A549 (cell line): ENCODE data around the gene ENOX2. TPM values are rescaled to one million over a fixed set of nuclear protein-coding genes. Genes with fewer than 3 reads are reported as not detected.

Experiments
- ATAC-seq, 2 experiments: fragments of 200-7000 bp in 1 of 2; fragments of >200 bp in 1 of 2; cut with Nextera tagmentation in 1 of 2; cut with Tn5 transposase in 1 of 2; 3 replicates each; pipeline versions ENCODE4 v1.8.0 to v1.9.1; 2018 to 2020; ENCODE audit warnings: mild to moderate bottlenecking in 1 of 2, moderate library complexity in 1 of 2
- CTCF ChIA-PET: fragments of 300-600 bp; sonication (Branson Sonifier 250); formaldehyde crosslinking; extraction: SDS; loops from one replicate; lab custom pipeline; 2021; ENCODE audit warnings: antibody characterized with exemption, inconsistent platforms; lab: Yijun Ruan, JAX
- POLR2A ChIA-PET: fragments of 350-600 bp; formaldehyde crosslinking; extraction: SDS; loops from one replicate; lab custom pipeline; 2021; ENCODE audit warnings: antibody characterized with exemption, inconsistent platforms; lab: Yijun Ruan, JAX
- DNase-seq, 2 experiments: peaks; one replicate each; pipeline versions ENCODE4 v3.0.0 to v3.0.0-alpha.2; 2011 to 2016; ENCODE audit warnings: low read depth in 1 of 2, low spot score in 1 of 2
- FAIRE-seq: peaks from 2 replicates; lab custom pipeline; 2011; peaks lifted over from hg19 to GRCh38; lab: Jason Lieb, UNC
- H3K27ac ChIP-seq, 2 experiments: fragments of >200 bp; sonication (Bioruptor Twin); formaldehyde crosslinking; 3 replicates each; pipeline ENCODE4 v1.5.1; 2016 to 2017
- H3K4me1 ChIP-seq: fragments of >200 bp; sonication (Bioruptor Twin); formaldehyde crosslinking; 3 replicates; pipeline ENCODE4 v1.6.1; 2016
- H3K4me2 ChIP-seq: fragments of >200 bp; sonication (Bioruptor Twin); formaldehyde crosslinking; 3 replicates; pipeline ENCODE4 v1.6.1; 2016
- H3K4me3 ChIP-seq: fragments of >200 bp; sonication (Bioruptor Twin); formaldehyde crosslinking; 3 replicates; pipeline ENCODE4 v1.5.1; 2016
- H3K9me3 ChIP-seq: fragments of >200 bp; sonication (Bioruptor Twin); formaldehyde crosslinking; 3 replicates; pipeline ENCODE4 v1.6.1; 2016
- BHLHE40 ChIP-seq: IDR thresholded peaks from 2 replicates; pipeline ENCODE4 v1.6.1; 2012; ENCODE audit warnings: low read depth, low read length, inconsistent platforms
- CHD4 ChIP-seq: fragments of 200-600 bp; sonication (generic); IDR thresholded peaks from 2 replicates; pipeline ENCODE4 v1.6.1; 2016; ENCODE audit warnings: antibody characterized with exemption, mild to moderate bottlenecking, borderline replicate concordance
- EHF ChIP-seq: fragments of 250-450 bp; sonication (Bioruptor Pico); IDR thresholded peaks from 2 replicates; pipeline ENCODE4 v1.5.0; 2020; ENCODE audit warnings: mild to moderate bottlenecking
- ESRRA ChIP-seq: fragments of 150-350 bp; IDR thresholded peaks from 2 replicates; pipeline ENCODE4 v1.6.1; 2014; ENCODE audit warnings: mild to moderate bottlenecking, low read length, borderline replicate concordance
- HOXB13 ChIP-seq: fragments of 250-450 bp; sonication (Bioruptor Pico); IDR thresholded peaks from 2 replicates; pipeline ENCODE4 v1.5.0; 2020; ENCODE audit warnings: low read depth, mild to moderate bottlenecking, moderate library complexity
- KDM1A ChIP-seq: fragments of 200-600 bp; sonication (generic); IDR thresholded peaks from 2 replicates; pipeline ENCODE4 v1.6.1; 2016; ENCODE audit warnings: low read depth, mild to moderate bottlenecking
- KDM5A ChIP-seq: fragments of 200-600 bp; sonication (generic); IDR thresholded peaks from 2 replicates; pipeline ENCODE4 v1.6.1; 2016; ENCODE audit warnings: antibody characterized with exemption, mild to moderate bottlenecking
- MAFK ChIP-seq: fragments of 450-650 bp; IDR thresholded peaks from 2 replicates; pipeline ENCODE4 v1.6.1; 2014; ENCODE audit not compliant: partially characterized antibody
- MAZ ChIP-seq: fragments of 150-350 bp; IDR thresholded peaks from 2 replicates; pipeline ENCODE4 v1.6.1; 2014; ENCODE audit warnings: antibody characterized with exemption, low read depth, low read length, borderline replicate concordance
- MYC ChIP-seq: IDR thresholded peaks from 2 replicates; pipeline ENCODE4 v1.6.1; 2012; ENCODE audit warnings: mild to moderate bottlenecking, inconsistent platforms, low read length, improper control_type of control experiment, borderline replicate concordance
- NFE2L2 ChIP-seq: fragments of 150-350 bp; conservative IDR thresholded peaks from 2 replicates; pipeline ENCODE4 v1.6.1; 2014; ENCODE audit warnings: low read length
- NPAS2 ChIP-seq: fragments of 250-450 bp; sonication (Bioruptor Pico); IDR thresholded peaks from 2 replicates; pipeline ENCODE4 v1.8.0; 2022; ENCODE audit warnings: mild to moderate bottlenecking, moderate library complexity, borderline replicate concordance
- RARB ChIP-seq: fragments of 250-450 bp; sonication (Bioruptor Pico); IDR thresholded peaks from 2 replicates; pipeline ENCODE4 v1.8.0; 2021; ENCODE audit warnings: mild to moderate bottlenecking, moderate library complexity
- RCOR1 ChIP-seq: fragments of 150-350 bp; IDR thresholded peaks from 2 replicates; pipeline ENCODE4 v1.6.1; 2014; ENCODE audit warnings: antibody characterized with exemption, low read length, low read depth
- RFX5 ChIP-seq: fragments of 450-650 bp; IDR thresholded peaks from 2 replicates; pipeline ENCODE4 v1.7.1; 2014; ENCODE audit warnings: antibody characterized with exemption, mild to moderate bottlenecking, moderate library complexity
- SMC3 ChIP-seq: fragments of >200 bp; sonication (Bioruptor Twin); formaldehyde crosslinking; IDR thresholded peaks from 3 replicates; pipeline ENCODE4 v1.6.1; 2018; ENCODE audit warnings: inconsistent platforms
- SREBF2 ChIP-seq: fragments of 450-650 bp; IDR thresholded peaks from 2 replicates; pipeline ENCODE4 v1.6.1; 2014; ENCODE audit warnings: mild to moderate bottlenecking, moderate library complexity
- TFCP2L1 ChIP-seq: fragments of 250-450 bp; sonication (Bioruptor Pico); IDR thresholded peaks from 2 replicates; pipeline ENCODE4 v1.5.0; 2021; ENCODE audit warnings: mild to moderate bottlenecking
- ZC3H11A ChIP-seq: fragments of 450-650 bp; IDR thresholded peaks from 2 replicates; pipeline ENCODE4 v1.6.1; 2014; ENCODE audit warnings: antibody characterized with exemption, mild to moderate bottlenecking
- ZFP36 ChIP-seq: fragments of 450-650 bp; IDR thresholded peaks from 2 replicates; pipeline ENCODE4 v1.6.1; 2014; ENCODE audit warnings: borderline replicate concordance; ENCODE audit not compliant: partially characterized antibody
- ZNF302 ChIP-seq: fragments of 250-450 bp; sonication (Bioruptor Pico); IDR thresholded peaks from 2 replicates; pipeline ENCODE4 v1.9.0; 2021; ENCODE audit warnings: inconsistent platforms, mild to moderate bottlenecking, moderate library complexity
- ZSCAN20 ChIP-seq: fragments of 250-450 bp; sonication (Bioruptor Pico); IDR thresholded peaks from 2 replicates; pipeline ENCODE4 v1.8.0; 2022; ENCODE audit warnings: mild to moderate bottlenecking, moderate library complexity
- WGBS: methylation state at CpG from one replicate; pipeline ENCODE4 v1.1.6; 2017; ENCODE audit errors: missing lambda C conversion rate; 5-methylcytosine and 5-hydroxymethylcytosine counted together
- polyA plus RNA-seq, 4 experiments: library from polyadenylated mRNA; depleted of rRNA in 3 of 4; stranded (reverse); fragments of >200 nt; fragmentation: RNase III in 1 of 4; extraction: RNeasy Plus Mini Kit Qiagen cat#74134 plus additional on column Dnase treatment in 1 of 4; gene quantifications; 2 replicates in 3 of 4; 3 replicates in 1 of 4; pipeline ENCODE4 v1.2.3, GENCODE V29; 2011 to 2017
- TF ChIP-seq, protein P1 (sequence below): IDR thresholded peaks from 2 replicates; pipeline ENCODE4 v1.6.1; 2012
- TF ChIP-seq, protein P2 (sequence below): IDR thresholded peaks from 2 replicates; pipeline ENCODE4 v1.6.1; 2012; ENCODE audit warnings: low read depth, borderline replicate concordance
- TF ChIP-seq, protein P3 (sequence below): fragments of >200 bp; sonication (Bioruptor Twin); formaldehyde crosslinking; IDR thresholded peaks from 3 replicates; pipeline ENCODE4 v1.6.1; 2016
- TF ChIP-seq, protein P4 (sequence below): fragments of 250-450 bp; sonication (Bioruptor Pico); IDR thresholded peaks from 2 replicates; pipeline ENCODE4 v1.5.0; 2021; ENCODE audit warnings: mild to moderate bottlenecking, moderate library complexity, borderline replicate concordance

ENOX2 gene
- polyA plus RNA-seq, 2 of the 4 experiments (the other 2 are of a cell fraction): 10.3 to 35.5 TPM

DNA sequence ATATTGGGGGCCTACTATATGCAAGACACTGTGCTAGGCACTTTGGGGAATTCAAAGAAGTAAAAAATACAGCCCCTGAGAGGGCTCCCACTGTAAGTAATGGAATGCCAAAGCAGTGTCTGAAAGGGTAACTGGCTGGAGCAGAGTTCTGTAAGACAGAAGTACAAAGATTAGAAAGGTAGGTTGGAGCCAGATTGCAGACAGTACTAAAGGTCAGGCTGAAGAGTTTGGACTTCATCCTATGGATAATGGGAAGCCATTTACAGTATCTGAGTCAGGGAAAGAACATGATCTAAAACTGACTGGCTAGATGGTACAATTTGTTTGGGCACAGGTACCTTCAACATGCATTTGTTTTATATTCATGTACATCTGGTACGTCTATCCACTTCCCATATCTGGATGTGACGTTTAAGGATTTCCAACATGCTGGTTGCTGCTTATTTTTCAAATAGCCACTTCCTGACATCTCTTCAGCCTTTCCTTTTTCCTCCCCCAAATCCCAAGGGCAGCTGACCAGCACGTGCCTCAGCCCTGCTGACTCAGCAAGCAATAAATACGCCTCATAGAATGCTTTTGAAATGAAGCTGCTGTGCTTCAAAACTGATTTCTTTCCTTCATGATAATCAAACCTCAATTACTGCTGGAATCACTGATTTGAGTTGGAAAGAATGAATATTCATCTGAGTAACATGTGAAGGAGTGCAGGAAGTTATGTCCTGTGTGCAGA is 9.5 kb downstream of the ENOX2 start:
- DNase-seq (no peak), ATAC-seq (no peak), FAIRE-seq (peak; percentile 63)
- no peak for TF ChIP-seq CHD4
- peak; percentile 59 for TF ChIP-seq MAFK
- POLR2A ChIA-PET: no interaction called here
- H3K4me2 ChIP-seq: no peak overlapping the region
- WGBS: 90% methylated on average over 4 of the region's 4 CpGs
- H3K4me1 ChIP-seq: no peaks in the 10 kb centered on the region
- H3K4me3 ChIP-seq: no peak overlapping the region
- CTCF ChIA-PET: no interaction called here
- H3K27ac ChIP-seq: no peak overlapping the region
- H3K9me3 ChIP-seq: no peaks in the 10 kb centered on the region

DNA sequence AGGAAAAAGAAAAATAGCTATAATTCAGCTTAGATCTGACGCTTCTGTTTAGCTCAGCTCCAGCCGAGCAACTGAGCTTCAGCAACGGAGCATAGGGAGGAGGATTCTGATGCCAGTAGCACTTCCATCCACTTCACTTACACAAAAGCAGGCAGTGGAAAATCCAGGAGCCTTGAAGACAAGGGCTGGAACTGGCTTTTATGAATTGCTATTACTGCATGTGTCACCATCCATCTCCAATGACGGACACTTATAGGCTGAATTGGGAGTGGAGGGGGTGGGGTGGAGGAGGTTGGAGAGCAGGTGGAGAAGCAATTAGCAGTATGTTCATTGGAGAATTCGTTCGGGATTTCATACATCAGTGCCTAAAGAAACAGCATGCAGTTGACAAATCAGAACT is 15.6 kb downstream of the ENOX2 start:
- no peak for FAIRE-seq
- CTCF ChIA-PET: interaction anchor here (0.6 kb wide), 1 partner anchor 280 kb away, joined by 4 read pairs; no protein-coding TSS in a partner anchor
- no peak for DNase-seq
- H3K4me1 ChIP-seq: no peaks in the 10 kb centered on the region
- 88% methylated on average over 6 of the region's 6 CpGs for WGBS
- H3K4me2 ChIP-seq: no peak overlapping the region
- TF ChIP-seq HOXB13 (CRISPR knock-in tag) (no peak), ZC3H11A (no peak), SREBF2 (no peak), RFX5 (no peak), CHD4 (no peak), ZFP36 (no peak), MAFK (no peak), ZSCAN20 (CRISPR knock-in tag) (no peak), BHLHE40 (no peak), ESRRA (no peak), ZNF302 (CRISPR knock-in tag) (no peak), NPAS2 (no peak)
- TF ChIP-seq, protein P1, sequence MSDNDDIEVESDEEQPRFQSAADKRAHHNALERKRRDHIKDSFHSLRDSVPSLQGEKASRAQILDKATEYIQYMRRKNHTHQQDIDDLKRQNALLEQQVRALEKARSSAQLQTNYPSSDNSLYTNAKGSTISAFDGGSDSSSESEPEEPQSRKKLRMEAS: no peak
- TF ChIP-seq, protein P2, sequence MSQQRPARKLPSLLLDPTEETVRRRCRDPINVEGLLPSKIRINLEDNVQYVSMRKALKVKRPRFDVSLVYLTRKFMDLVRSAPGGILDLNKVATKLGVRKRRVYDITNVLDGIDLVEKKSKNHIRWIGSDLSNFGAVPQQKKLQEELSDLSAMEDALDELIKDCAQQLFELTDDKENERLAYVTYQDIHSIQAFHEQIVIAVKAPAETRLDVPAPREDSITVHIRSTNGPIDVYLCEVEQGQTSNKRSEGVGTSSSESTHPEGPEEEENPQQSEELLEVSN: no peak
- TF ChIP-seq, protein P3, sequence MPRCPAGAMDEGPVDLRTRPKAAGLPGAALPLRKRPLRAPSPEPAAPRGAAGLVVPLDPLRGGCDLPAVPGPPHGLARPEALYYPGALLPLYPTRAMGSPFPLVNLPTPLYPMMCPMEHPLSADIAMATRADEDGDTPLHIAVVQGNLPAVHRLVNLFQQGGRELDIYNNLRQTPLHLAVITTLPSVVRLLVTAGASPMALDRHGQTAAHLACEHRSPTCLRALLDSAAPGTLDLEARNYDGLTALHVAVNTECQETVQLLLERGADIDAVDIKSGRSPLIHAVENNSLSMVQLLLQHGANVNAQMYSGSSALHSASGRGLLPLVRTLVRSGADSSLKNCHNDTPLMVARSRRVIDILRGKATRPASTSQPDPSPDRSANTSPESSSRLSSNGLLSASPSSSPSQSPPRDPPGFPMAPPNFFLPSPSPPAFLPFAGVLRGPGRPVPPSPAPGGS: no peak
- TF ChIP-seq, protein P4, sequence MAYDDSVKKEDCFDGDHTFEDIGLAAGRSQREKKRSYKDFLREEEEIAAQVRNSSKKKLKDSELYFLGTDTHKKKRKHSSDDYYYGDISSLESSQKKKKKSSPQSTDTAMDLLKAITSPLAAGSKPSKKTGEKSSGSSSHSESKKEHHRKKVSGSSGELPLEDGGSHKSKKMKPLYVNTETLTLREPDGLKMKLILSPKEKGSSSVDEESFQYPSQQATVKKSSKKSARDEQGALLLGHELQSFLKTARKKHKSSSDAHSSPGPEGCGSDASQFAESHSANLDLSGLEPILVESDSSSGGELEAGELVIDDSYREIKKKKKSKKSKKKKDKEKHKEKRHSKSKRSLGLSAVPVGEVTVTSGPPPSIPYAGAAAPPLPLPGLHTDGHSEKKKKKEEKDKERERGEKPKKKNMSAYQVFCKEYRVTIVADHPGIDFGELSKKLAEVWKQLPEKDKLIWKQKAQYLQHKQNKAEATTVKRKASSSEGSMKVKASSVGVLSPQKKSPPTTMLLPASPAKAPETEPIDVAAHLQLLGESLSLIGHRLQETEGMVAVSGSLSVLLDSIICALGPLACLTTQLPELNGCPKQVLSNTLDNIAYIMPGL (CRISPR knock-in tag): no peak
- POLR2A ChIA-PET: no interaction called here
- H3K27ac ChIP-seq: no peak overlapping the region
- no peak overlapping the region for H3K4me3 ChIP-seq
- no peak for ATAC-seq
- H3K9me3 ChIP-seq: no peaks in the 10 kb centered on the region

DNA sequence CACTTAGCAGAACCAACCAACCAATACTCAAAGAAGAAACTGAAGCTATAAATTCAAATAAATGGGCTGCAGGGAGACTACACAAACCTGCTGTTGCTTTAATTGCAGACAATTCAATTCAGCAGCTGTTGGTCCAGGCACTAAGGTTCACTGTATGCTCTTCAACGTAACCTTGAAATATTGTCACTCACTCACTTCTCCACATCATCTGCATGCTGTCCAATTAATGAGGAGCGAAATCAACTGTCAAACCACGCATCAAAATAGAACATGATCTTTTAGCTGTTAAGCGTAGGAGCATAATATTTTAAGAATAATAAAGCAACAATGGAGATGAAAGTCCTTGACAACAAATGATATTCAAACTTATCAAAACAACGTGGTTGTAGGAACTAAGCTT is 17.0 kb downstream of the ENOX2 start:
- FAIRE-seq (no peak), DNase-seq (no peak), ATAC-seq (no peak)
- Histone ChIP-seq H3K9me3 (no peaks in the 10 kb centered on the region), H3K4me1 (no peaks in the 10 kb centered on the region), H3K4me3 (no peak overlapping the region), H3K4me2 (no peak overlapping the region), H3K27ac (no peak overlapping the region)
- TF ChIP-seq MAFK: no peak
- no peak for TF ChIP-seq MAZ
- TF ChIP-seq ZNF302 (CRISPR knock-in tag): no peak
- no peak for TF ChIP-seq EHF (CRISPR knock-in tag)
- no peak for TF ChIP-seq SREBF2
- TF ChIP-seq MYC: no peak
- no peak for TF ChIP-seq ESRRA
- no peak for TF ChIP-seq SMC3
- no peak for TF ChIP-seq KDM1A
- no peak for TF ChIP-seq RCOR1
- no peak for TF ChIP-seq NFE2L2
- TF ChIP-seq TFCP2L1 (CRISPR knock-in tag): no peak
- TF ChIP-seq RARB (CRISPR knock-in tag): no peak
- TF ChIP-seq KDM5A: no peak
- WGBS: 88% methylated on average over 5 of the region's 5 CpGs
- POLR2A ChIA-PET: no interaction called here
- CTCF ChIA-PET: interaction anchor here (1.1 kb wide), 1 partner anchor 311 kb away, joined by 3 read pairs; no protein-coding TSS in a partner anchor
